ENCODE data around the gene CDH26.

GRCh38 chr20:60001108-60001507 lies 42.9 kb downstream of the CDH26 start:
- TF ChIP-seq POLR2A (IDR thresholded peaks at IDR 0.05; ENCODE audit: low read depth, low read length) (no peak), POLR2AphosphoS5 (IDR thresholded peaks at IDR 0.05; ENCODE audit: low read depth, low read length) (no peak), SPI1 (IDR thresholded peaks at IDR 0.05; ENCODE audit: low read depth, low read length) (no peak), TAF1 (IDR thresholded peaks at IDR 0.05; ENCODE audit: low read depth, low read length) (no peak), PAX5 (IDR thresholded peaks at IDR 0.05; ENCODE audit: insufficient read depth, low read length, severe bottlenecking) (no peak), POU2F2 (IDR thresholded peaks at IDR 0.05; ENCODE audit: low read depth, low read length) (no peak)

All from GM12891 (cell line).